NB4 (cell line): ENCODE results near the gene ARHGEF17.

ENCODE experiments used
- CTCF ChIP-seq: IDR thresholded peaks from one replicate; pipeline ENCODE4 v1.5.1; 2012; ENCODE audit warnings: low read depth, low read length
- MYC ChIP-seq: IDR thresholded peaks from 2 replicates; pipeline ENCODE4 v1.6.1; 2011; ENCODE audit warnings: low read depth, low read length
- POLR2A ChIP-seq: IDR thresholded peaks from 2 replicates; pipeline ENCODE4 v1.6.1; 2011; ENCODE audit warnings: mild to moderate bottlenecking; ENCODE audit not compliant: insufficient read length; ENCODE audit errors: extremely low read depth

- TF ChIP-seq CTCF (no peak), POLR2A (no peak), MYC (no peak)
These were observed 66.1 kb downstream of the ARHGEF17 start for GRCh38 chr11:73374151-73374550.
